Stimulated activated CD4-positive, alpha-beta T cell treated with anti-CD3 and anti-CD28 coated beads, TNF-alpha, amount 100 ng/mL, for 48 hours (primary cell): ENCODE data around the gene CCDC50.

Source experiments
- DNase-seq, 3 donors: peaks; one replicate each; pipeline ENCODE4 v3.0.0-alpha.2; 2020; ENCODE audit warnings: low read depth in 3 of 3

Gene CCDC50

DNA sequence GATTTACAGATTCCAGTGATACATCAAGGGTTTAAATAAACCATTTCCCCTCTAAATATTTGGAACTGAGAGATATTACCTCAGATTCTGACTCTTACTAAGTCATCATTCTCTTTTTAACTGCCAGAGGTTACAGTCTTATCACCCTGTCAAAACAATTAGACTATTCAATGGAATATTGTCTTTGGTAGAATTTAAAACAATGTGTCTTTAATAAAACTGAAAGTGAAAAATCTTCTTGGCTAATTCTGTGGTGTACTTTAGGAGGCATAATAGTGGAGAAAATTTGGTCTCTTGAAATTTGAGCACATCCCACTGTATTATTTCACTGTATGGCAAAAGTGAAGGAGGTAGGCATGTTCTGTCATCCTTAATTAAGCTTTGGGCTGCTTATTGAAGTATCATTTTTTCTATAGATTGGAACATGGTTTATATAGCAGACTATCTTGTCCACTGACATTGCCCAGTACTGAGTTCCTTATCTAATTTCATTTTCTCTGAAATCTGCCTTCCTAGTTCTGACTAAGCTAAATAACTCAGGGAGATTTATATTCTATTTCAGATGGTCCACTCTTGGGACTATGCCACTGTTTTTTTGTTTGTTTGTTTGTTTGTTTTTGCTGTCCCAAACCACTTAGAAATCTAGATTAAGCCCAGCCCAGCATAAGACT lies 49.1 kb downstream of the CCDC50 start:
- DNase-seq = no peak

DNA sequence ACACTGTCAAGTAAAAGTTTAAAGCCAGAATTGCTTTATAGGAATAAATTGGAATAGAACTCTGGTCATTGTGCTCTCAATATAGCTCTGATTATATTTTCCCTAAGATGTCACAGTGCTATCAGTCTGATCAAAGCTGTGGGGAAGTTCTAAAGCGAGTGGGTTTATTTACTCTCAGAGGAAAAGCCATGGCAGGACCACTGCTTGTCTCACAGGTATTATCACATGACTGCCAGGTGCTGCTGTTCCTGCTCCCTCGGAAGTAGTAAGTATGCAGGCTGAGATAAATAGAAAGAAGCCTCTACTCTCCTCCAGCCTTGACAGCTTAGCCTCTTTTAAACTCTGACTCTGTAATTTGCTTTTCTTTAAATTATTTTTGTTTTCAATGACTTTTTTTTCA lies 50.3 kb downstream of the CCDC50 start:
- no peak for DNase-seq

DNA sequence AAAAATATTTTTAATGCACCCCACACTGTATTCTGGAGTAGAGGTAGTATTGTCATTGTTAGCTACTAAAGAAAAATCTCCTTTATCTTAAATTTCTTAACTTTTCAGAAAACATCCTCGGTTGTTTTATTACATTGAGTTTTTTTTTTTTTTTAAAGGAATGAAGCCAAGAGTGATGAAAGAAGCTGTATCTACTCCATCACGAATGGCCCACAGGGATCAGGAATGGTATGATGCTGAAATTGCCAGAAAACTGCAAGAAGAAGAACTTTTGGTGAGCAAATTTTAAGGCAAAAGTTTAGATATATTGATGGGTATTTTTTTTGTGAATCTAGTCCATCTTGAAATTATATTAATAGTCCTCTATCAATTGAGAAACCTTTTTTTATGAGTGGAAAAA lies 50.8 kb downstream of the CCDC50 start:
- DNase-seq = no peak

GRCh38 chr3:191381303-191381702 lies 52.1 kb downstream of the CCDC50 start:
- no peak for DNase-seq

DNA sequence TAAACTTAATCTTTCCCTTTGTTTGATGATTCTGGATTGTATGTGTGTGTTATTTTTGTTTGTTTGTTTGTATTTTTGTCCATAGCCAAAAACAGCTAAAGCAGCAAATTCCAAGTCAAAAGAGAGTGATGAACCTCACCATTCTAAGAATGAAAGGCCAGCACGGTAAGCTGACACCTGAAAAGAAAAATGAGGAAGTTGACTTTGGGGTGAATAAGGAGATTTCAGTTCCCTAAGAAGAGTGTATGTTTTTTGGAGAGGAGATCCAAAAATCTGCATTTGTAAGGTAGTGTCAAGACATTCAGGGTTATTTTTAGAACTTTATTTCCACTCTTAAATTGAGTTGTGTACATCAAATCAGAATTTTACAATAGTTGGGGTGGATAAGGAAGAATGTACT lies 53.5 kb downstream of the CCDC50 start:
- no peak for DNase-seq

GRCh38 chr3:191383124-191383523 lies 53.9 kb downstream of the CCDC50 start:
- no peak for DNase-seq

DNA sequence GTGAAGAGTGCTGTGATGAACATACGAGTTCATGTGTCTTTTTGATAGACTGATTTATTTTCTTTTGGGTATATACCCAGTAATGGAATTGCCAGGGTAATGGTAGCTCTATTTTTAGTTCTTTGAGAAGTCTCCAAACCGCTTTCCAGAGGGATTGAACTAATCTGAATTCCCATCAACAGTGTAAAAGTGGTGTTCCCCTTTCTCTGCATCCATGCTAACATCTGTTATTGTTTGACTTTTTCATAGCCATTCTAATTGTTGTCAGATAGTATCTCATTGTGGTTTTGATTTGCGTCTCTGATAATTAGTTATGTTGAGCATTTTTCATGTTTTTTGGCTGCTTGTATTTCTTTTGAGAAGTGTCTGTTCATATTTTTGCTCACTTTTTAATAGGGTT lies 55.9 kb downstream of the CCDC50 start:
- no peak for DNase-seq

DNA sequence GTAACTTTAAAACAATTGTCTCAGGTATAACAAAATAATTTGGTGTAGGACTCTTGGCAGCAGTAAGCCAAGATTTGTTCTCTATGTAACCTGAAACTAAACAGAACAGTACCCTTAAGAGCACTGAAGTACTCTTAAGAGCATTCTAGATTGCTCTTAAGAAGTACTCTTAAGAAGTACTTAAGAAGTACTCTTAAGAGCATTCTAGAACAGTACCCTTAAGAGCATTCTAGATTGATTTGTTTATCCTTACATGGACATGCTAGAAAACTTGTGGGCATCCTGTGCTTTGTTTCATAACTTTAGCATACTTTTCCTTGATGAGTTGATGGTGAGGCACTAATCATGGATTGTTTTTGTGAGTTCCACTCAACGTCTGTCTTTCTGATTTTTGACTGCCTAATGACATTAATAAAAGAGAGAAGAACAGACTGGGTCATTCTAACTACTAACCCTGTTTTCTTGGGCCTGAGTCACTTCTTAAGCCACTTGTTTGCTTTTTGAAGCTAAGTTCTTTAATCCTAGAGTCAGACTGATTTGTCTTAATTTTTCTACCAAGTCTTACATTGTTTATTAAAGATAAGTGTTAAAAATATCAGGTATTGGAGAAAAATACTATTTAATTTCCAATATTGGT lies 58.4 kb downstream of the CCDC50 start:
- no peak for DNase-seq

DNA sequence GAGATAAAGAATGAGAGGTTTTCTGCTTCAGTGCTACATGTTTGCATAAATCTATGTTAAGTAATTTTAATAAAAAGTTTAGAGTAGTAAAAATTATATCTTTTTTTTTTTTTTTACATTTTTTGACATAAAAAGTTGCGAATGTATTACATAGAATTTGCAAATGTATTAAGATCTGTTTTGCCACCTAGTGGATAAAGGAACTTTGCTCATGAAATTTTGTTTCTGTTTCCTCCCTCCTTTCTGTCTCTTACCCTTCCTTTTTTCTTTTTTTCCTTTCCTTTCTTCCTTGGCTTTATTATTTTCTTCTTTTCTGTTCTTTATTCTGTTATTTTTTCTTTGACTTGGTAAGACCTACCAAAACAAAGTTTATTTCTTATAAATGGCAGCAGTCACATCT lies 59.6 kb downstream of the CCDC50 start:
- DNase-seq = no peak

- no peak for DNase-seq
These were observed 61.4 kb downstream of the CCDC50 start for GRCh38 chr3:191390580-191390979.

DNA sequence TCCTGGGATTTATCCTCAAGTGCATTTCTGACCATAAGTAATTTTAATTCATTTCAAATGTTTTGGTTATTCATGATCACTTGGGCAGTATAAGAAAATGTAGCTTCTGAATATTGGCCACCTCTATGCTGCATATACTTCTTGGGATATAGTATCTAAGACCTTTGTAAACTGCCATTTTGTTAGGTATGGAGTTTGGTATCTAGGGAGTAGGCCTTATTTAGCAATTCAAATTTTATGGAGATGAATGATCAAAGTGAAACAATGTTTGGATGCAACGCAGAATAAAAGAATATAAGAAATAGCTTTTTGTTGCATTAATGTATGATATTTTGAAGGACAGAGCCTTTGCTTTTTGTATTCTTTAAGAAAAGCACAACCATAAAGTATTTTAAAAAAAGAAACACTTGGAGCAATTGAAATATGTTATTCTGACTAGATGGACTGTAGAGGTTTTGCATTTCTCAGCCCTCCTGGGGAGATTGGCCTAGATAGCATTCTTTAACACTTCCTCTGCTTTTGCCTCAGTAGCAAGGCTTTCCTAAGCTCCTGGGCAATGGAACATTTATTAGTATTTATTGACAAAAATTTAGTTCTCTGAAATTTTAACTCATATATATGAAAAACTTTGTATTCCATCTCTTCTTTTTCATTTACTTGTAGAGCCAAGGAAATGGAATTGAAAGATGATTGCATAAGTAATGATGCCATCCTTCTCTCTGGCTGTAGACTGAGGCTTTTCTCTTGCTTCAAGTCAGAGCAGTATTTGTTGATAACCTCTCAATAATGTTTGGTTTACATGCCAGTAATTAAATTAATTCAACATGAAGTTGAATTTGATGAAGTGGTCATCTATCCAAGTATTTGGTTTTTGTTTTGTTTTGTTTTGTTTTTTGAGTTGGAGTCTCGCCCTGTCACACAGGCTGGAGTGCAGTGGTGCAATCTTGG lies 62.9 kb downstream of the CCDC50 start:
- DNase-seq = no peak

DNA sequence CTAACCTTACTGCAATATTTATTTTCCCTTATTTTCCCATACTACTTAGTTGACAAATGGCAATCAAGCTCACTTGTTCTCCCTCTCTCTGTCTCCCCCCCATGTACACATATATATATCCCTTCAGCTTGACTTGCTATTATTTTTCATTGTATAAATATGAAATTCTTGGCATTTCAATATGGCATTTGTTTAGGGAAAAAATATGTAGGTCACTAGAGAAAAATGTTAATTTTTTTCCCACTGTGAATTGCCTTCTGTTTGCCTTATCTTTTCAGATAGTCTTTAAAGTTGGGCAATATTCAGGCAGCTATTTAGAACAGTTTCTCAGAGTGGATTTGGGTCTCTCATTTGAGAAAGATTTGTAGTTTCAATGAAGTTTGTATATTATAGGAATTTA lies 64.0 kb downstream of the CCDC50 start:
- no peak for DNase-seq

DNA sequence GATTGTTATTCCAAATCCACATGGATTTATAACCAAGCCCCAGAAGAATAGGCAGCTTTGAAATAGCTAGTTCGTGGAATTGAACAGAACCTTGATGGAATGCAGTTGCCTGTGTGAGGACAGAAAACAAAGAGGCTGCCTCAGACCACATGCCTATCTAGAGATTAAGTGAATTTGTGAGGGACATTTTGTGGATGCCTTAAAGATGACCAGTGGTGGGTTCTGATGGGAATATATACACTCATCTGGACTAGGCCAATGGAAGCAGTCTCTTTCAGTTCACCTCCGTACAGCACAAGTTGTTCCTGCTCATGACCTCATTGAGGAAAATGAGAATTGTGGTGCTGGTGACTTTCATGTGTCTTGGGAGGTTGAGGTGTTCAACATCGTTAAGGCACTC lies 68.6 kb downstream of the CCDC50 start:
- no peak for DNase-seq

- DNase-seq = no peak
These were observed 69.4 kb downstream of the CCDC50 start for GRCh38 chr3:191398607-191399006.

GRCh38 chr3:191399918-191400317 lies 70.7 kb downstream of the CCDC50 start:
- no peak for DNase-seq

DNA sequence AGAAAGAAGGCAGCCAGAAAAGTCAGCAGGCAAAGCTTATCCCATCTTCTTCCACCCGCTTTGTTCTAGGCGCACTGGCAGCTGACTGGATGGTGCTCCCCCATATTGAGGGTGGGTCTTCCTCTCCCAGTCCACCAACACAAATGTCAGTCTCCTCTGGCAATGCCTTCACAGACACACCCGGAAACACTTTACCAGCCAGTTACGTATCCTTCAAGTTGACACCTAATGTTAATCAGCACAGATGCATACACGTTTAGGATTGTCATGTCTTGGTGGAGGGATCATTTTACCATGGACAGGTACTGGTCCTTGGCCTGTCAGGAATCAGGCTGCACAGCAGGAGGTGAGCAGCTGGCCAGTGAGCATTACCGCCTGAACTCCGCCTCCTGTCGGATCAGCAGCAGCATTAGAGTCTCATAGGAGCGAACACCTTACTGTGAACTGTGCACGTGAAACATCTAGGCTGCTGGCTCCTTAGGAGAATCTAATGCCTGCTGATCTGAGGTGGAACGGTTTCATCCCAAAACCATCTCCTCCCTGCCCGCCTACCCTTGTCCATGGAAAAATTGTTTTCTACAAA lies 72.7 kb downstream of the CCDC50 start:
- no peak for DNase-seq

- no peak for DNase-seq
These were observed 80.7 kb downstream of the CCDC50 start for GRCh38 chr3:191409791-191410359.

DNA sequence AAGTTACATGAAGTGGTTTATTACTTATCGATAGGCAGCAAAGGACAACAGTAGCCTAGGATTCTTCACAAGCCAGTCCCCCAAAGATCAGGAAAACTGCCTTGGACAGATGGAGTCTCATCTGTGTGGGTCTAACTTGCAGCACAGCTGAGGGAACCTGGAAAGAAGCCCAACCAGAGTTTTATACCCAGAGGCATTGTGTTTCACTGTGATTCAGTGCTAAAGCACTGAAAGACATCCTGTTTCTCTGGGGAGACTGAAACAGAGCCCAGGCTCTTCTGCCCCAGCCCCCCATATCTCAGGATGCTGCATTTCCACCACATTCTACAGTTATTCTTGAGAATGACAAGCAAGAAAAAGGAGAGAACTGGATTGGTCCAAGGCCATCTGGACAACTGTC lies 83.6 kb downstream of the CCDC50 start:
- no peak for DNase-seq

DNA sequence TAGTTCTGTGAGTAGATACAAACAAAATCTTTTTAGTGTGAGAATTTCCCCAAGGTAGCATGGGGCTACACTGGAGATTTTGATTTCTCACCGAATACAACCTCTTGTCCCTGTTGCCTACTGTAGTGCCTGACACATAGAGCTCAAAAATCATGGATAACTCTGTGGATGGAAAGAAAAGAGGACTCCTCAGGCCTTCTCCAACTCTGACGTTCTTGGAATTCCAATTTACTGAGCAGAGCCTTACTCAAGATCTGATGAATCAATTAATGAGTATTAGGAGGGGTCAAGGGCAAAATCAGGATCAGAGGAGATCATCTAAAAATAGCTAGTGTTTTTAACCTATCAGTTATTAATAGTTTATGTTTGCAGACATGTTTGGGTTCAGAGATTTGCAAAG lies 85.1 kb downstream of the CCDC50 start:
- no peak for DNase-seq

DNA sequence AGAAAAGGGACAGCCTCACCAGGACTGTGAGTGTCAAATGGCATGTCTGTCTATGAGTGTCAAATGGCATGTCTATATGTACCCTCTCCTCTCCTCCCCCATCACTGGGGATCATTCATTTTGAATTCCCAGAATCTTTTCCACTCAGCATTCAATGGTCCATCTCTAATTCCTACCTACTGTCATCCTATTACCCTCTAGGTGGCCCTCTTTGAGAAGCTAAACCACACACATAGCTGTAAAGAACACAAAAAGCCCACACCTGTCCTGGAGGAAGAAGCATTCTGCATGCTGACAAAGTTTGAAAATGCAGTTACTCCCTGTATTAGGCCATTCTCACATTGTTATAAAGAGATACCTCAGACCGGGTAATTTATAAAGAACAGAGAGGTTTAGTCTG lies 85.5 kb downstream of the CCDC50 start:
- DNase-seq = no peak

DNA sequence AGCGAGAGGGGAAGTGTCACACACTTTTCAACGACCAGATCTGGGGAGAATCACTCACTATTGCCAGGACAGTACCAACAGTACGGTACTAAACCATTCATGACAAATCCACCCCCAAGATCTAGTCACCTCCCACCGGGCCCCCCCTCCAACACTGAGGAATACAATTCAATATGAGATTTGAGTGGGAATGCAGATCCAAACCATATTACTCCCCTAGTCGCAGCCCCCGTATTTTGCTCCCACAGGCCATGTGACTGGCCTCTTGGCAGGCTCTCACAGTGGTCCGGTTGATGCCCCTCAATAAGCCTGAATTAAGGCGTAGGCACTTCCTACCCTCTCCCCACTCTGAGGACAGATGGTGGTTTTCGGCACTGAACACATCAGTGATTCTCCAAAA lies 86.4 kb downstream of the CCDC50 start:
- DNase-seq = no peak

DNA sequence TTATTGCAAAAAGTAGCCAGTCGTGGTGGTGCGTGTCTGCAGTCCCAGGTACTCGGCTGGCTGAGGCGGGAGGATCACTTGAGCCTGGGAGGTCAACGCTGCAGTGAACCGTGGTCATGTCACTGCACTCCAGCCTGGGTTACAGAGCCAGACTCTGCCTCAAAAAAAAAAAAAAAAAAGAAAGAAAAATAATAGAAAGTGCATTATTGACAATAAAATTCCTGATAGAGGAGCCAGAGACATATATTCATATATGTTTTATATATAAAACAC lies 88.2 kb downstream of the CCDC50 start:
- no peak for DNase-seq
